HCT116 (cell line): Measurements from ENCODE around the gene UBE2J2. TPM values are rescaled to one million over a fixed set of nuclear protein-coding genes. Genes with fewer than 3 reads are reported as not detected.

Experiments used
- ATAC-seq: fragments of 200-7000 bp; cut with Tn5 transposase; 2 replicates; pipeline ENCODE4 v1.9.1; 2020; ENCODE audit warnings: mild to moderate bottlenecking, moderate library complexity
- BruUV-seq: library from RNA; stranded (reverse); fragments of 400-500 nt; replicated peaks from 2 replicates; lab custom pipeline; 2021; lab: Mats Ljungman, UMichigan
- CTCF ChIA-PET: fragments of 300-600 bp; sonication (Branson Sonifier 250); formaldehyde crosslinking; loops from one replicate; lab custom pipeline; 2021; ENCODE audit warnings: antibody characterized with exemption; lab: Charles Lee
- POLR2A ChIA-PET: fragments of 300-600, 350-600 bp; sonication (Branson Sonifier 250); formaldehyde crosslinking; loops from one replicate; lab custom pipeline; 2021; ENCODE audit warnings: antibody characterized with exemption; lab: Charles Lee
- RAD21 ChIA-PET, 2 experiments: fragments of 300-600 bp; sonication (Branson Sonifier 250); formaldehyde crosslinking; loops; one replicate each; lab custom pipeline; 2023; ENCODE audit warnings: low total read pairs in 2 of 2; ENCODE audit not compliant: uncharacterized antibody in 2 of 2, unreplicated experiment in 2 of 2, low non-redundant PET in 1 of 2; lab: Charles Lee
- DNase-seq: peaks from one replicate; pipeline ENCODE4 v3.0.0-alpha.2; 2010; ENCODE audit warnings: low read depth, low spot score
- H2AFZ ChIP-seq: fragments of 200-600 bp; shearing (Covaris generic), sonication (generic); 2 replicates; pipeline ENCODE4 v1.6.1; 2017; ENCODE audit warnings: low read depth, mixed run types, mixed read lengths, antibody characterized with exemption, low read length; ENCODE audit not compliant: poor library complexity, severe bottlenecking
- H3K27ac ChIP-seq: 2 replicates; pipeline ENCODE4 v1.5.1; 2012; ENCODE audit warnings: low read depth, low read length
- H3K27me3 ChIP-seq: fragments of 200-600 bp; sonication (generic); 2 replicates; pipeline ENCODE4 v1.6.1; 2016; ENCODE audit warnings: mixed run types, low read length, mixed read lengths; ENCODE audit not compliant: insufficient read depth
- H3K36me3 ChIP-seq, 2 experiments: fragments of 200-500 bp in 1 of 2; fragments of 200-600 bp in 1 of 2; sonication (Bioruptor generic) in 1 of 2; sonication (generic) in 1 of 2; 2 replicates each; pipeline versions ENCODE4 v1.5.1 to v1.6.1; 2014 to 2016; ENCODE audit warnings: low read length in 2 of 2, inconsistent platforms in 1 of 2, mixed read lengths in 1 of 2, mixed run types in 1 of 2; ENCODE audit not compliant: insufficient read depth in 2 of 2, control insufficient read depth in 1 of 2
- H3K4me1 ChIP-seq, 2 experiments: fragments of 200-600 bp in 1 of 2; sonication (generic) in 1 of 2; 2 replicates each; pipeline versions ENCODE4 v1.5.1 to v1.6.1; 2012 to 2017; ENCODE audit warnings: low read length in 2 of 2, inconsistent platforms in 1 of 2, mild to moderate bottlenecking in 1 of 2, mixed read lengths in 1 of 2, mixed run types in 1 of 2, moderate library complexity in 1 of 2; ENCODE audit not compliant: insufficient read depth in 2 of 2, control insufficient read depth in 1 of 2
- H3K4me2 ChIP-seq: fragments of 200-600 bp; sonication (generic); 2 replicates; pipeline ENCODE4 v1.6.1; 2017; ENCODE audit warnings: mixed run types, low read length, mixed read lengths
- H3K4me3 ChIP-seq, 2 experiments: fragments of 200-600 bp in 1 of 2; sonication (generic) in 1 of 2; replicated peaks in 1 of 2; 2 replicates each; pipeline ENCODE4 v1.5.1; 2011 to 2016; ENCODE audit warnings: low read length in 2 of 2, control low read depth in 1 of 2, low read depth in 1 of 2, mild to moderate bottlenecking in 1 of 2, mixed read lengths in 1 of 2, mixed run types in 1 of 2
- H3K79me2 ChIP-seq: fragments of 200-600 bp; sonication (generic); 2 replicates; pipeline ENCODE4 v1.6.1; 2017; ENCODE audit warnings: mild to moderate bottlenecking, mixed run types, low read length, moderate library complexity, mixed read lengths; ENCODE audit not compliant: insufficient read depth
- H3K9ac ChIP-seq: fragments of 200-600 bp; sonication (generic); 2 replicates; pipeline ENCODE4 v1.6.1; 2016; ENCODE audit warnings: low read length, mixed read lengths
- H3K9me2 ChIP-seq: fragments of 200-600 bp; sonication (generic), shearing (Covaris generic); 2 replicates; pipeline ENCODE4 v1.6.1; 2017; ENCODE audit warnings: mixed run types, mild to moderate bottlenecking, moderate library complexity; ENCODE audit not compliant: insufficient read depth
- H3K9me3 ChIP-seq, 2 experiments: fragments of 200-500 bp in 1 of 2; fragments of 200-600 bp in 1 of 2; sonication (Bioruptor generic) in 1 of 2; sonication (generic) in 1 of 2; 2 replicates each; pipeline ENCODE4 v1.6.1; 2014 to 2017; ENCODE audit warnings: low read length in 2 of 2, mixed read lengths in 2 of 2, inconsistent platforms in 1 of 2, low read depth in 1 of 2, mild to moderate bottlenecking in 1 of 2, mixed run types in 1 of 2, moderate library complexity in 1 of 2; ENCODE audit not compliant: control insufficient read depth in 1 of 2, insufficient read depth in 1 of 2
- H4K20me1 ChIP-seq: fragments of 200-600 bp; sonication (generic), shearing (Covaris generic); 2 replicates; pipeline ENCODE4 v1.6.1; 2017; ENCODE audit warnings: mixed run types, mild to moderate bottlenecking, moderate library complexity; ENCODE audit not compliant: insufficient read depth
- POLR2A ChIP-seq: IDR thresholded peaks from 2 replicates; pipeline ENCODE4 v1.7.0; 2011; ENCODE audit warnings: borderline replicate concordance; ENCODE audit not compliant: insufficient read depth, insufficient read length; ENCODE audit errors: extremely low read depth
- POLR2AphosphoS5 ChIP-seq: IDR thresholded peaks from 2 replicates; pipeline ENCODE4 v1.6.1; 2011; ENCODE audit warnings: mild to moderate bottlenecking, low read depth, low read length, moderate library complexity
- SIN3A ChIP-seq: IDR thresholded peaks from 2 replicates; pipeline ENCODE4 v1.6.1; 2012; ENCODE audit warnings: low read depth
- SP1 ChIP-seq: IDR thresholded peaks from 2 replicates; pipeline ENCODE4 v1.6.1; 2012; ENCODE audit warnings: low read depth
- TCF7L2 ChIP-seq: IDR thresholded peaks from 2 replicates; pipeline ENCODE4 v1.7.0; 2011; ENCODE audit warnings: borderline replicate concordance, inconsistent platforms; ENCODE audit not compliant: insufficient read depth, insufficient read length; ENCODE audit errors: extremely low read depth
- YY1 ChIP-seq: IDR thresholded peaks from 2 replicates; pipeline ENCODE4 v1.6.1; 2011; ENCODE audit warnings: low read length, low read depth, moderate library complexity, mild to moderate bottlenecking; ENCODE audit not compliant: insufficient replicate concordance; ENCODE audit errors: extremely low read depth
- ZFX ChIP-seq: fragments of 450-650 bp; IDR thresholded peaks from 2 replicates; pipeline ENCODE4 v1.6.1; 2017
- intact Hi-C: fragments of 100-400 bp; cut with micrococcal nuclease; formaldehyde crosslinking; loops from 2 replicates; pipeline ENCODE4 v1.10.0; 2022
- total RNA-seq: library from RNA; stranded (reverse); gene quantifications from one replicate; pipeline ENCODE4 v1.2.1, GENCODE V29; 2021; ENCODE audit not compliant: unreplicated experiment
- TF ChIP-seq, protein P1 (sequence below), 3 experiments: fragments of 200-600 bp in 1 of 3; sonication (generic) in 1 of 3; IDR thresholded peaks in 2 of 3; conservative IDR thresholded peaks in 1 of 3; 2 replicates each; pipeline ENCODE4 v1.5.1; 2012 to 2017; ENCODE audit warnings: low read depth in 2 of 3, low read length in 2 of 3, antibody characterized with exemption in 1 of 3, borderline replicate concordance in 1 of 3, control low read depth in 1 of 3, mild to moderate bottlenecking in 1 of 3, mixed read lengths in 1 of 3, mixed run types in 1 of 3, moderate library complexity in 1 of 3; ENCODE audit not compliant: insufficient read depth in 1 of 3
- TF ChIP-seq, protein P2 (sequence below): IDR thresholded peaks from 2 replicates; pipeline ENCODE4 v1.6.1; 2012

The UBE2J2 gene
- total RNA-seq, 1 experiment from 2014 or later = 67.7 TPM

DNA sequence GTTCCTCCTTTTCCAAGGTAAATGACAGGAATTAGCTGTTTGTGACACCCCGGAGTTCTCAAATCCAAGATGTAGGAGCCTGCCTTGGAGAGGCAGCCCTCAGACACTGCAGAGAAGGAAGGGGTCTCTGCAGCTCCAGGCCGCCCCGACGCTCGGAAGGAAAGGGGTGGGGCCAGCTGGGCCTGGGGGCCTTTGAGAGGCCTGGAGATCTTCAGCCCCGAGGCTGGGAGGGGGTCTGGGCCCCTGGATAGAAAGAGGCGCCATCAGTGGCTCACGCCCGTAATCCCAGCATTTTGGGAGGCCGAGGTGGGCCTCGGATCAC, 66.1 kb downstream of the UBE2J2 start:
- CTCF ChIA-PET = no interaction called here
- Histone ChIP-seq H3K4me1 (peaks cover 30 to 38% of the 10 kb centered on the region in 2 experiments), H3K9ac (no peak overlapping the region; the same call in 1 of the 2 replicates), H3K36me3 (no peaks in the 10 kb centered on the region), H3K79me2 (peaks cover 8% of the 10 kb centered on the region; the same call in 1 of the 2 replicates), H4K20me1 (no peaks in the 10 kb centered on the region), H2AFZ (no peak overlapping the region), H3K9me3 (no peaks in the 10 kb centered on the region), H3K4me3 (peak overlapping the region; percentile 9 to 67; a peak in 2 of 4 replicates), H3K27me3 (no peaks in the 10 kb centered on the region), H3K9me2 (no peaks in the 10 kb centered on the region), H3K27ac (peak overlapping the region; percentile 94), H3K4me2 (peak overlapping the region; percentile 97)
- DNase-seq = no peak
- TF ChIP-seq SIN3A (no peak), POLR2A (no peak), SP1 (no peak), POLR2AphosphoS5 (no peak), TCF7L2 (no peak), YY1 (no peak), ZFX (no peak)
- TF ChIP-seq, protein P1, sequence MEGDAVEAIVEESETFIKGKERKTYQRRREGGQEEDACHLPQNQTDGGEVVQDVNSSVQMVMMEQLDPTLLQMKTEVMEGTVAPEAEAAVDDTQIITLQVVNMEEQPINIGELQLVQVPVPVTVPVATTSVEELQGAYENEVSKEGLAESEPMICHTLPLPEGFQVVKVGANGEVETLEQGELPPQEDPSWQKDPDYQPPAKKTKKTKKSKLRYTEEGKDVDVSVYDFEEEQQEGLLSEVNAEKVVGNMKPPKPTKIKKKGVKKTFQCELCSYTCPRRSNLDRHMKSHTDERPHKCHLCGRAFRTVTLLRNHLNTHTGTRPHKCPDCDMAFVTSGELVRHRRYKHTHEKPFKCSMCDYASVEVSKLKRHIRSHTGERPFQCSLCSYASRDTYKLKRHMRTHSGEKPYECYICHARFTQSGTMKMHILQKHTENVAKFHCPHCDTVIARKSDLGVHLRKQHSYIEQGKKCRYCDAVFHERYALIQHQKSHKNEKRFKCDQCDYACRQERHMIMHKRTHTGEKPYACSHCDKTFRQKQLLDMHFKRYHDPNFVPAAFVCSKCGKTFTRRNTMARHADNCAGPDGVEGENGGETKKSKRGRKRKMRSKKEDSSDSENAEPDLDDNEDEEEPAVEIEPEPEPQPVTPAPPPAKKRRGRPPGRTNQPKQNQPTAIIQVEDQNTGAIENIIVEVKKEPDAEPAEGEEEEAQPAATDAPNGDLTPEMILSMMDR (IDR thresholded peaks at IDR 0.05 in 2 of 3, conservative IDR thresholded peaks at IDR 0.05 in 1 of 3; ENCODE audit: borderline replicate concordance in 1 of 3, insufficient read depth in 1 of 3, low read depth in 2 of 3, low read length in 2 of 3) = no peak
- TF ChIP-seq, protein P2, sequence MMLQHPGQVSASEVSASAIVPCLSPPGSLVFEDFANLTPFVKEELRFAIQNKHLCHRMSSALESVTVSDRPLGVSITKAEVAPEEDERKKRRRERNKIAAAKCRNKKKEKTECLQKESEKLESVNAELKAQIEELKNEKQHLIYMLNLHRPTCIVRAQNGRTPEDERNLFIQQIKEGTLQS = no peak
- RAD21 ChIA-PET = no interaction called here
- no peak for ATAC-seq
- no TSS peak for BruUV-seq
- intact Hi-C loops = loop anchor here (5.0 kb wide), 1 partner anchor 45 kb away; no protein-coding TSS in a partner anchor
- POLR2A ChIA-PET = no interaction called here
